GM12801 (cell line): ENCODE data around the gene CLMN.

ENCODE experiments used
- CTCF ChIP-seq: IDR thresholded peaks from one replicate; pipeline ENCODE4 v1.5.1; 2011; ENCODE audit warnings: control low read depth; ENCODE audit not compliant: insufficient read length; ENCODE audit errors: extremely low read depth

The CLMN gene

DNA sequence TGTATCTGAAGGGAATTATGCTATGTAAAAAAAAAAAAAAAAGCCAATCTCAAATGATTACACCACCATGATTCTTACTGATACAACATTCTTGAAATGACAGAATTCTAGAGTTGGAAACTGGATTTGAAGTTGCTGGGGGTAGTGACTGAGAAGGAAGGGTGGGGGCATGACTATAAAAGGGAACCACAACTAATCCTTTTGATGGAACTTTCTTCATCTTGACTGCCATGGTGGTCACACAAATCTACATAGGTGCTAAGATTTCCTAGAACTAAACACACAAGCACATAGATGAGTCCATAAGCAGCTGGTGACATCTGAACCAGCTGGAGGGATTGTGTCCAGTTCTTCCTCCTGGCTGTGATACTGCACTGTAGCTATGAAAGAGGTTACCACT, 51.4 kb downstream of the CLMN start:
- TF ChIP-seq CTCF = no peak

DNA sequence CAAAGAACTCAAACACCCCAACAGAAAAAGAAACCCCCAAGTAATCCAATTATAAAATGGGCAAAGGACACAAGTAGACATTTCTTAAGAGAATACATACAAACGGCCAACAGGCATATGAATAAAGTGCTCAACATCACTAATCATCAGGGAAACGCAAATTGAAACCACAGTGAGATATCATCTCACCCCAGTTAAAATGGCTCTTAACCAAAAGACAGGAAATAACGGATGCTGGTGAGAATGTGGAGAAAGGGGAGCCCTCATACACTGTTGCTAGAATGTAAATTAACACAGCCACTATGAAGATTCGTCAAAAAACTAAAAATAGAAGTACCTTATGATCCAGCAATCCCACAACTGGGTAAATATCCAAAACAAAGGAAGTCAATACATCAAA, 52.4 kb downstream of the CLMN start:
- no peak for TF ChIP-seq CTCF

GRCh38 chr14:95265106-95266094, 54.3 kb downstream of the CLMN start:
- TF ChIP-seq CTCF = no peak

DNA sequence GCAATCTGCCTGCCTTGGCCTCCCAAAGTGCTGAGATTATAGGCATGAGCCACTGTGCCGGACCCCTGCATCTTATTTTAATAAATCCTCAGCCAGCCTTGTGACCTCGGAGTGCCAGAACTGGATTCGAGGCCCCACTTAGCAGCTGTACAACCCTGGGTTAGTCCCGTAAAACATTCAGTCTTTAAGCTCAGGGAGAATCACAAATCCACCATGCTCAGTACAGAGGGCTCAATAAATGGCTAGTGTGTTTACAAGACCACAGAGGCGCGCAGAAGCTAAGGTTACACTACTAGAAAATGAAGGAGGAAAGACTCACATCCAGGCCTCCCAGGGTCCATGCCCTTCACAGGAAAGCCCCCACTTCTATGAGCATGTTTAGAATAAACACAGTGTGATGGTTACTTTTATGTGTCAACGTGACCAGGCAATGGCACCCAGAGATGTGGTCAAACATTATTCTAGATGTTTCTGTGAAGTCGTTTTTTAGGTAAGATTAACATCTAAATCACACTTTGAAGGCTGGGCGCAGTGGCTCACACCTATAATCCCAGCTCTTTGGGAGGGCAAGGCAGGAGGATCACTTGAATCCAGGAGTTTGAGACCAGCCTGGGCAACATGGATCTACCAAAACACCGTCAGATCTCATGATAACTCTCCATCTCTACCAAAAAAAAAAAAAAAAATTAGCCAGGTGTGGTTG, 55.3 kb downstream of the CLMN start:
- no peak for TF ChIP-seq CTCF

GRCh38 chr14:95263527-95264231, 56.0 kb downstream of the CLMN start:
- no peak for TF ChIP-seq CTCF

GRCh38 chr14:95262511-95262891, 57.2 kb downstream of the CLMN start:
- no peak for TF ChIP-seq CTCF

- TF ChIP-seq CTCF = no peak
These were observed 57.8 kb downstream of the CLMN start for GRCh38 chr14:95261616-95262510.
